Nephron progenitor cell (in vitro differentiated cells): ENCODE data around the gene ATP11C.

Experiments
- DNase-seq: peaks from one replicate; pipeline ENCODE4 v3.0.0; 2021
- H3K27ac Mint-ChIP-seq: 2 replicates; pipeline ENCODE4 v1.8.0; 2021; ENCODE audit warnings: mild to moderate bottlenecking, moderate library complexity, mixed read lengths
- H3K27me3 Mint-ChIP-seq: 2 replicates; pipeline ENCODE4 v1.8.0; 2021; ENCODE audit warnings: mild to moderate bottlenecking, low read depth, mixed read lengths; ENCODE audit not compliant: poor library complexity
- H3K36me3 Mint-ChIP-seq: 2 replicates; pipeline ENCODE4 v1.8.0; 2021; ENCODE audit warnings: low read depth, mixed read lengths
- H3K4me1 Mint-ChIP-seq: 2 replicates; pipeline ENCODE4 v1.8.0; 2021; ENCODE audit warnings: mixed read lengths
- H3K4me3 Mint-ChIP-seq: 2 replicates; pipeline ENCODE4 v1.8.0; 2021; ENCODE audit warnings: mild to moderate bottlenecking, moderate library complexity, mixed read lengths
- H3K9me3 Mint-ChIP-seq: 2 replicates; pipeline ENCODE4 v1.8.0; 2021; ENCODE audit warnings: mild to moderate bottlenecking, moderate library complexity, mixed read lengths
- TF ChIP-seq, protein P1 (sequence below): fragments of 200-600 bp; sonication (generic); IDR thresholded peaks from 2 replicates; pipeline ENCODE4 v1.5.0; 2021; ENCODE audit warnings: antibody characterized with exemption

The ATP11C gene

DNA sequence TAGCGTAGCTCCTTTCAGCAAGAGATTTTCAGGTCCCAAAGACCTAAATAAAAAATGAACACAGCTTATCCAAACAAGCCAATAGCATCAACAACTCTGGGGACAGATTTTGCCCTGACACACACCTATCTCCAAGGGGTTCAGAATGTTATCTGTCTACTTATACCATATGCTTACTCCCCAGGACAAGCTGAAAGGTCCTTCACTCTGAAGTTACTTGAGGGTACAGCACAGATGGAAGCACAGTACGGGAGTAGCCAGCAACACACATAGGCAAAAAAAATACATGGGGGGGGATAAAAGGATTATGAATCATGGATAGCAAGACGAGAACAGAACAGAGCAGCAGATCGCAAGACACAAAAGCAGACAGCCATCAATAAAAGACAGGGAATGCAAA lies 134.2 kb downstream of the ATP11C start:
- H3K36me3 Mint-ChIP-seq, result peaks cover 44% of the 10 kb centered on the region
- no peak overlapping the region for H3K27ac Mint-ChIP-seq

DNA sequence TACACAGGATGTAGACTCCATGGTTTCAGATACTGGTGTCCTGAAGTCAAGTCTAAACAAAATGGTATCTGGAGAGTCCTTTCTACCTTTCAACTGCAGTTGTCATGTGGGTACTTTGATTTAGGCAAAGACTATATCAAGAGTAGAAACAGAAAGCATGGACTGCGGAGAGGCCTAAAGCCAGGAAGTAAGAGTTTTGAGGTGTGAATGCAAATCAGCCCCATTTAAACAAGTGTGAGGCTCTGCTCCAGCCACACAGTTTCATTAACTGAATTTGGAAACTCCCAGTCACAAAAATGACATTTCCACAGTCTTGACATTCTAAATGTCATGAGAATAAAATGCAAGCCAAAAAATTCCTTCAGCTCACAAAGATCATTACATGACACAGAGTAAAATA lies 137.7 kb downstream of the ATP11C start:
- Mint-ChIP-seq H3K4me3 (no peak overlapping the region), H3K27me3 (no peaks in the 10 kb centered on the region), H3K4me1 (no peaks in the 10 kb centered on the region), H3K27ac (no peak overlapping the region), H3K36me3 (peaks cover 20% of the 10 kb centered on the region), H3K9me3 (peaks cover 8% of the 10 kb centered on the region)
- TF ChIP-seq, protein P1, sequence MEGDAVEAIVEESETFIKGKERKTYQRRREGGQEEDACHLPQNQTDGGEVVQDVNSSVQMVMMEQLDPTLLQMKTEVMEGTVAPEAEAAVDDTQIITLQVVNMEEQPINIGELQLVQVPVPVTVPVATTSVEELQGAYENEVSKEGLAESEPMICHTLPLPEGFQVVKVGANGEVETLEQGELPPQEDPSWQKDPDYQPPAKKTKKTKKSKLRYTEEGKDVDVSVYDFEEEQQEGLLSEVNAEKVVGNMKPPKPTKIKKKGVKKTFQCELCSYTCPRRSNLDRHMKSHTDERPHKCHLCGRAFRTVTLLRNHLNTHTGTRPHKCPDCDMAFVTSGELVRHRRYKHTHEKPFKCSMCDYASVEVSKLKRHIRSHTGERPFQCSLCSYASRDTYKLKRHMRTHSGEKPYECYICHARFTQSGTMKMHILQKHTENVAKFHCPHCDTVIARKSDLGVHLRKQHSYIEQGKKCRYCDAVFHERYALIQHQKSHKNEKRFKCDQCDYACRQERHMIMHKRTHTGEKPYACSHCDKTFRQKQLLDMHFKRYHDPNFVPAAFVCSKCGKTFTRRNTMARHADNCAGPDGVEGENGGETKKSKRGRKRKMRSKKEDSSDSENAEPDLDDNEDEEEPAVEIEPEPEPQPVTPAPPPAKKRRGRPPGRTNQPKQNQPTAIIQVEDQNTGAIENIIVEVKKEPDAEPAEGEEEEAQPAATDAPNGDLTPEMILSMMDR, result no peak
- no peak for DNase-seq

More for the DNA sequence above, 134.2 kb downstream of the ATP11C start:
- H3K9me3 Mint-ChIP-seq, result peaks cover 11% of the 10 kb centered on the region
- no peaks in the 10 kb centered on the region for H3K27me3 Mint-ChIP-seq
- DNase-seq, result no peak
- TF ChIP-seq, protein P1, result no peak
- H3K4me1 Mint-ChIP-seq, result no peaks in the 10 kb centered on the region
- H3K4me3 Mint-ChIP-seq, result no peak overlapping the region

DNA sequence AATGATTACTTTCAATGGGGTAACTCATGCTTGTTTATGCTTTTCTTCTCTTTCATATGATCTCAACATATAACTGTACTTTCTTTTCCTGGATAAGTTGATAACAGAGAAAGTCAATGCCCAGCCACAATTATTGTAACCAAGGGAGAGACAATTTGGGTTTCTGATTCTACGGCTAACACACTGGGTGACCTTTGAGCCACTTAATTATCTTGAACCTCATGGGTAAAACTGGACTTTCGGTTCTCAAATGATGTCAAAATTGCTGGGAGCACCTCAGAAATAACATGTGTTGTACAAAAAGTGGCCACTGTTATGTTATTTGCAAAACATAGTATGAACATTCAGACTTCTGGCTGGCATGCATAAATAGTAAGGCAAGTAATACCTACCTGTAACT lies 145.3 kb downstream of the ATP11C start:
- no peaks in the 10 kb centered on the region for H3K4me1 Mint-ChIP-seq
- no peaks in the 10 kb centered on the region for H3K27me3 Mint-ChIP-seq
- no peak for DNase-seq
- H3K4me3 Mint-ChIP-seq, result no peak overlapping the region
- H3K9me3 Mint-ChIP-seq, result peaks cover 4% of the 10 kb centered on the region
- H3K36me3 Mint-ChIP-seq, result peaks cover 31% of the 10 kb centered on the region
- H3K27ac Mint-ChIP-seq, result no peak overlapping the region
- TF ChIP-seq, protein P1, result no peak

DNA sequence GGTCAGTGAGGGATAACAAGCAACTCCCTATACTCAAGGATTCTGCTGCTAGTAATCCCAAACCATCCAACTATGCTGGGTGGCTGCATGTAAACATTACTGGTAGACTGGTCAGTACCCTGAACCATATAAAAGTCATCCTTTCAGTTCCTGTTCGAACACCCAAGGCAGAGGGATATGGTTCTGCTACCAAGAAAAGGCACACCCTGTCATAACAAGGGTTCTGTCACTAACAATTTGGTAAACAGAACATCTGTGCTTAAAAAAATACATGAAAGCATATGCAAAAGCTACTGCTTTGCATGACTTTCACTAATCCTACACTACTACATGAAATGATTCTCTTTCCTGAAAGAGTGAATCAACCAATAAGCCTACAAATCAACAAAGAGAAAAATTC lies 148.0 kb downstream of the ATP11C start:
- Mint-ChIP-seq H3K4me1 (no peaks in the 10 kb centered on the region), H3K36me3 (peaks cover 54% of the 10 kb centered on the region), H3K9me3 (peaks cover 23% of the 10 kb centered on the region), H3K4me3 (no peak overlapping the region), H3K27ac (no peak overlapping the region), H3K27me3 (no peaks in the 10 kb centered on the region)
- TF ChIP-seq, protein P1, result no peak
- DNase-seq, result no peak

DNA sequence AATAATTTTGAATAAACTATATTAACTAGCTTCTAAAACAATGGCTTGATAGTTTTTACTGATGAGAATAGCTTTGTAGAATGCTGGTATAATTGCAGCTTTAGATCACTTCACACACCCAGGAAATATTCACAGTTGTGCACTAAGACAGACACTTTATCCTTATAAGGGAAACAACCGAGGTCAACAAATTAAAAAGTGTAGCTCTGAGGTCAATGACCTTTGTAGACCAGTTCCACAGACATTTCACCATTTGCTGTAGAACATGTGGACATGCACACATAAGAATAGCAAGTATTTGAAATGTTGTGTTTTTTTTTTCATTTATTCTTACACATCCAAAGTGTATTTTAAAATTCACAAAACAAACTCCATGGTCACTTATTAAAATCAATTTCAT lies 148.9 kb downstream of the ATP11C start:
- no peak overlapping the region for H3K4me3 Mint-ChIP-seq
- H3K9me3 Mint-ChIP-seq, result peaks cover 28% of the 10 kb centered on the region
- no peaks in the 10 kb centered on the region for H3K4me1 Mint-ChIP-seq
- no peaks in the 10 kb centered on the region for H3K27me3 Mint-ChIP-seq
- no peak for DNase-seq
- TF ChIP-seq, protein P1, result no peak
- peaks cover 59% of the 10 kb centered on the region for H3K36me3 Mint-ChIP-seq
- no peak overlapping the region for H3K27ac Mint-ChIP-seq

DNA sequence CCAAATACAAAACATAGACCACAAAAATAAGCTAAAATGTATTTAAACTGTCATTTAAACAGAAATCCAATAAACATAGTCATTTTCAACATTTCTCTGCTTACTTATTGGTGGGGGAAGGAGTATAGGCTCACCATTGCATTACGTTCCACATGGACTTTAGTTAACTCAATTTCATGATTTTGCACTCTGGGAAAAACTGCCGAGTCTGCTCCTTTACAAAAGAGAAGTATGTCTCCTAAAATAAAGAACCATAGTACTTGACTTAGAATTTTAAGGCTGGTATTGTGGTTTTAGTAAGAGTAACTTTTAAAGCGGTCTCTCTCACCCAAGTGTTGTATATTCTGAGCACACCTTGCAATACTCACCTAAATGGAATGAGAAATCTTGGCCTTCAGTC lies 149.8 kb downstream of the ATP11C start:
- no peak overlapping the region for H3K27ac Mint-ChIP-seq
- H3K4me3 Mint-ChIP-seq, result no peak overlapping the region
- TF ChIP-seq, protein P1, result no peak
- no peaks in the 10 kb centered on the region for H3K4me1 Mint-ChIP-seq
- H3K36me3 Mint-ChIP-seq, result peaks cover 64% of the 10 kb centered on the region
- H3K9me3 Mint-ChIP-seq, result peaks cover 32% of the 10 kb centered on the region
- DNase-seq, result no peak
- no peaks in the 10 kb centered on the region for H3K27me3 Mint-ChIP-seq
